Measurements from ENCODE around the gene LSM12.
"Not testable (repeated sequence)": the region's sequence is repeated elsewhere in the genome, so short reads cannot be mapped to it uniquely, and the experiment has no call there.

The LSM12 gene

DNA sequence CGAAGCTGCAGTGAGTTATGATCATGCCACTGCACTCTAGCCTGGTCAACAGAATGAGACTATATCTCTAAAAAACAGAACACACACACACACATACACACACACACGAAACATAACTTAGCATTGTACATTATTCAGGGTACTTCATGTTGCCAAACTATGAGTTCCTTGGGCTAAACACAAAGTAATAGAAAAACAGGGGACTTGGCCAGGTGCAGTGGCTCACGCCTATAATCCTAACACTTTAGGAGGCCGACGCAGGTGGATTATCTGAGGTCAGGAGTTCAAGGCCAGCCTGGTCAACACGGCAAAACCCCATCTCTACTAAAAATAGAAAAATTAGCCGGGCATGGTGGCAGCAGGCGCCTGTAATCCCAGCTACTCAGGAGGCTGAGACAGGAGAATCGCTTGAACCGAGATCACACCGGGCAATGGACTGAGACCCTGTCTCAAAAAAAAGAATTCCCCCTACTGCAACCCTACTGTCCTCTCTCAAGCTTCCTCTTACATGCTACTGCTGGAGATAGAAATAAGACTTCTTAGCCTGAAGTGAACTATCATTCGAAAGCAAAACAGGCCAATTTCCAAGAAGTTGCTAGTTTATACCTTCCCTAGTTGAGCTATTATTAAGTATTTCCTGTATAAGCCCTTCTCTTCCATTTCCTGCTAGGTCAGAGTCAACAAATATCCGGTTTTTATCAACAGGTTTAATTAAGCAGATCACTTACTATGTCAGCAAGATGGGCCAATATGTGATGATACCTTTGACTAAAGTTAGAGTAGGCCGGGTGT is 7.2 kb downstream of the LSM12 start:
- H3K4me3 ChIP-seq (ENCODE audit: low read depth, low read length) = no peak overlapping the region
- TF ChIP-seq, protein P1, sequence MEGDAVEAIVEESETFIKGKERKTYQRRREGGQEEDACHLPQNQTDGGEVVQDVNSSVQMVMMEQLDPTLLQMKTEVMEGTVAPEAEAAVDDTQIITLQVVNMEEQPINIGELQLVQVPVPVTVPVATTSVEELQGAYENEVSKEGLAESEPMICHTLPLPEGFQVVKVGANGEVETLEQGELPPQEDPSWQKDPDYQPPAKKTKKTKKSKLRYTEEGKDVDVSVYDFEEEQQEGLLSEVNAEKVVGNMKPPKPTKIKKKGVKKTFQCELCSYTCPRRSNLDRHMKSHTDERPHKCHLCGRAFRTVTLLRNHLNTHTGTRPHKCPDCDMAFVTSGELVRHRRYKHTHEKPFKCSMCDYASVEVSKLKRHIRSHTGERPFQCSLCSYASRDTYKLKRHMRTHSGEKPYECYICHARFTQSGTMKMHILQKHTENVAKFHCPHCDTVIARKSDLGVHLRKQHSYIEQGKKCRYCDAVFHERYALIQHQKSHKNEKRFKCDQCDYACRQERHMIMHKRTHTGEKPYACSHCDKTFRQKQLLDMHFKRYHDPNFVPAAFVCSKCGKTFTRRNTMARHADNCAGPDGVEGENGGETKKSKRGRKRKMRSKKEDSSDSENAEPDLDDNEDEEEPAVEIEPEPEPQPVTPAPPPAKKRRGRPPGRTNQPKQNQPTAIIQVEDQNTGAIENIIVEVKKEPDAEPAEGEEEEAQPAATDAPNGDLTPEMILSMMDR (IDR thresholded peaks at IDR 0.05; ENCODE audit: low read depth, low read length) = no peak
- in situ Hi-C loops (cut with HindIII; ENCODE audit: low sequenced_read_pairs) = no loop called here
- no peak for DNase-seq (ENCODE audit: low read depth, low spot score)

DNA sequence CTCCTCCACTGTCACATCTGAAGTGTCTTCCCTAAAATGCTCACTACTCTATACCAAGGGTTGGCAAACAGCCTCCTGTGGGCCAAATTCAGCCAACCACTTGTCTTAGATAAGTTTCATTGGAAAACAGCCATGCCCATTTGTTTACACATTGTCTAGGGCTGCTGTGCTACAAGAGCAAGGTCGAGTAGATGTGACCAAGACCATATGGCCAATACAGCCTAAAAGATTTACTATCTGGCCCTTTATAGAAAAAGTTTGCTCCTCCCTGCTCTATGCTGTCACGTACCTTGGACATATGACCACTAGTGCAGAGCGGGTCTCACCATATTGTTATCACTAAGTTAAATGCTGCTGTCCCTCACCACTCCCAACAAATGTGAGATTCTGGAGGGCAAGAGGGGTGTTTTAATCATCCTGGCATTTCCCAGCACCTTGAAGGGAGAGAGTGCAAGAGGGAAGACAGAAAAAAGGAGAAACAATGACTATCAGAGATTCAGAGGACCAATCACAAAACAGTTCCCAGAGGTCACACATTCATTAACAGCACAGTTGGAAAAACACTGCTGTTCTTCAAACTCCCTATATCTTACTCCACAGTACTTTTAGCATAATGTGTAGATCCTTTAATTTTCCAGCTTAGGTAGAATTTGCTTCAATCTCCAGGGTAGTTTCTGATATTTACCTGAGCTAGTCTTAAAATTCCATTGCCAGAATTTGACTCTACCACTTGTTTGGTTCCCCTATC is 13.2 kb downstream of the LSM12 start:
- H3K4me3 ChIP-seq (ENCODE audit: low read depth, low read length) = no peak overlapping the region
- TF ChIP-seq, protein P1 (IDR thresholded peaks at IDR 0.05; ENCODE audit: low read depth, low read length) = no peak
- DNase-seq (ENCODE audit: low read depth, low spot score) = no peak
- in situ Hi-C loops (cut with HindIII; ENCODE audit: low sequenced_read_pairs) = no loop called here

- no peak overlapping the region for H3K4me3 ChIP-seq (ENCODE audit: low read depth, low read length)
- DNase-seq (ENCODE audit: low read depth, low spot score) = no peak
- TF ChIP-seq, protein P1 (IDR thresholded peaks at IDR 0.05; ENCODE audit: low read depth, low read length) = no peak
- in situ Hi-C loops (cut with HindIII; ENCODE audit: low sequenced_read_pairs) = no loop called here
Observed at GRCh38 chr17:44049294-44050060, 17.0 kb downstream of the LSM12 start.

- H3K4me3 ChIP-seq (ENCODE audit: low read depth, low read length); in situ Hi-C loops (cut with HindIII; ENCODE audit: low sequenced_read_pairs); DNase-seq (ENCODE audit: low read depth, low spot score): not testable (repeated sequence)
Observed at GRCh38 chr17:44046893-44047292, 19.6 kb downstream of the LSM12 start.

DNA sequence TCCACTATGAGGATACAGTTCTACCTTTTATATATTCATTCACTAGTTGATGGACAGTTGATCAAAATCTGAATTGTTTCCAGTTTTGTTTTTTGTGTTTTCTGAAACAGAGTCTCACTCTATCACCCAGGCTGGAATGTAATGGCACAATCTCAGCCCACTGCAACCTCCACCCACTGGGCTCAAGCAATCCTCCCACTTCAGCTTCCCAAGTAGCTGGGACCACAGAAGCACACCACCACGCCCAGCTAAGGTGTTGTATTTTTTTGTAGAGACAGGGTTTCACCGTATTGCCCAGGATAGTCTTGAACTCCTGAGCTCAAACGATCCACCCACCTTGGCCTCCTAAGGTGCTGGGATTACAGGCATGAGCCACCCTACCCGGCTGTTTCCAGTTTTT is 21.0 kb downstream of the LSM12 start:
- TF ChIP-seq, protein P1 (IDR thresholded peaks at IDR 0.05; ENCODE audit: low read depth, low read length) = no peak
- in situ Hi-C loops (cut with HindIII; ENCODE audit: low sequenced_read_pairs) = no loop called here
- DNase-seq (ENCODE audit: low read depth, low spot score) = no peak
- H3K4me3 ChIP-seq (ENCODE audit: low read depth, low read length) = no peak overlapping the region

DNA sequence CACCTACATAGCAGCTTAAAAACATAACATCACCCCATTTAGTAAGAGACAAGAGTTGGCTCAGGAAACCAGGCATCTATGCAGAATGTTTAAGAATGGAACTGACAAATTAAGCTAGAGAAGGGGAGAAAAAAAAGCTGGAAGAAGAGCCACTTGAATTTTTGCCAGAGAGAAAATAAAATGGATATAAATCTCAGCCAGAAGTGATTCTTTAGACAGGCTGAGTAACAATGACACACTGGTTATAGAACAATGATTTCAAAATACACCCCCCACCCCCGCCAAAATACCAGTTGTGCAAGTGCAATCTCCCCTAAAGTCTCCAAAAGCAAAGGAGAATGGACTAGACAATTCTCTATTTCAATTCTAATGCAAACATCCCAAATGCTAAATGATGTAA is 22.4 kb downstream of the LSM12 start:
- TF ChIP-seq, protein P1 (IDR thresholded peaks at IDR 0.05; ENCODE audit: low read depth, low read length) = no peak
- H3K4me3 ChIP-seq (ENCODE audit: low read depth, low read length) = no peak overlapping the region
- DNase-seq (ENCODE audit: low read depth, low spot score) = no peak
- in situ Hi-C loops (cut with HindIII; ENCODE audit: low sequenced_read_pairs) = no loop called here
